Activated CD4-positive, CD25-positive, alpha-beta regulatory T cell treated with anti-CD3 and anti-CD28 coated beads, Interleukin-2, amount 50 U/mL, for 72 hours (primary cell): ENCODE results near the gene DGUOK.
"Not testable (repeated sequence)": the region's sequence is repeated elsewhere in the genome, so short reads cannot be mapped to it uniquely, and the experiment has no call there.

Source experiments
- DNase-seq: peaks from one replicate; pipeline ENCODE4 v3.0.0; 2021

Gene DGUOK

GRCh38 chr2:73902284-73902683, 24.4 kb upstream of the DGUOK start:
- no peak for DNase-seq

GRCh38 chr2:73903313-73903712, 23.4 kb upstream of the DGUOK start:
- DNase-seq = no peak

GRCh38 chr2:73903949-73904613, 22.6 kb upstream of the DGUOK start:
- DNase-seq = not testable (repeated sequence)

DNA sequence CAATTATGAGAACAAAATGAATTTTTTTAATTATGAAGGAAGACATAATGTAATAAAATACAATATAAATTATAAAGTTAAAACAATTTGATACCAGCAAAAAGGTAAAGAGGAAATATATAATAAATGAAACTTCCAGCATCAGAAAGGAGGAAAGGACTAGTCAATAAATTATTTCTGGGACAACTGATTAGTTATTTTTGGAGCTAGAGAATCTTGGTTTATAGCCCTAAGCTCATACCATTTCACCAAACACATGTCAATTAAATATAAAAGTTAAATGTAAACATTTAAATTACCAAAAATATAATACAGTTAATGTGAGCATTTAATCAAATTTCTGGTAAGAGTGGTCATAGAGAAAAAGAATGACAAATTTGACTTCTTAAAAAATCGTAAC, 21.7 kb upstream of the DGUOK start:
- DNase-seq = no peak

GRCh38 chr2:73906847-73907505, 19.7 kb upstream of the DGUOK start:
- DNase-seq = no peak

DNA sequence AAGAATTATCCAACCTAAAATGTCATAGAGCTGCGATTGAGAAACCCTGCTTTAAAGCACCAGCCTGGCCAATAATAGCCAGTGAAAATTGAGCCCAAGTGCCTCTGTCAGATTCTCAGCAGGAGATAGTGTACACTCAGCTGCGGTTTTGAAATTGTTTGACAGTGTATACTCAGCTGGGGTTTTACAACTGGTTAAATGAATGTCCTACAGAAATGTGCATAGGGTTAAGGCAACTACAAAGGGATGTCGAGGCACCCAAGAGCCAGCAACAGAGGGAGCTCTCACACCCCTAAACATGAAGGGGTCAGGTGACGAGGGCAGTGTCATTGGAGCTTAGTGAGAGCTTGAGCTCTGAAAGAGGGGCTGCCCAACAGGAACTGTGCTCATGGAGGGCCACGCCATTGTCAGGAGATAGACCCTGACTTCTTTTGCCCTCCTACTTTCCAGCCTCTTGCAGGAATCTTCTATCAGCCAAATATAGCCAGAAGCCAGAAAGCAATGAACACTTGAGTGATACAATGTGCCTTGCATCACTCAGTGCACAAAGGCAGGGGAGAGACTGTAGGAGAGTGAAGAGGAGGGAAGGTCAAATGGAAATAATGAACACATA, 18.7 kb upstream of the DGUOK start:
- DNase-seq = no peak

- no peak for DNase-seq
Measured at GRCh38 chr2:73908689-73909652, 17.7 kb upstream of the DGUOK start.

GRCh38 chr2:73910873-73911547, 15.7 kb upstream of the DGUOK start:
- DNase-seq = no peak

GRCh38 chr2:73911548-73912208, 15.0 kb upstream of the DGUOK start:
- no peak for DNase-seq

- no peak for DNase-seq
Measured at GRCh38 chr2:73913414-73914054, 13.1 kb upstream of the DGUOK start.

GRCh38 chr2:73914667-73915066, 12.0 kb upstream of the DGUOK start:
- no peak for DNase-seq

DNA sequence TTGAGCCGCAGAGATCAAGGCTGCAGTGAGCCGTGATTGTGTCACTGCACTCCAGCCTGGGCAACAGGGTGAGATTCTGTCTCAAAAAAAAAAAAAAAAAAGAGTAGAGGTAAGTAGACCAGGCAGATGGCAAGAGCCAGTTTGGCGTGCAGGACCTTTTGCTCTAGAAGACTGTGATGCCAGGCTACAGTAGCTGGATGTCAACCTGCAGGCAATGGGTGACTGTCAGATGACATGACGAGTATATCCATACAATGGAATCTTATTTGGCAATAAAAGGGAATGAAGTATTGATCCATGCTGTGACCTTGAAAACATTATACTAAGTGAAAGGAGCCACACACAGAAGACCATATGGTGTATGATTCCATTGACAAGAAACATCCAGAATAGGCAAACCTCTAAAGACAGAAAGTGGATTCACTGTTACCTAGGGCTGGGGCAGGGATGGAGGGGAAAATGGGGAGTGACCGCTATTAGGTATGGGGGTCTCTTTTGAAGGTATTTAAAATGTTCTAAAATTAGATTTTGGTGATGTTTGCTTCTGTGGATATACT, 11.2 kb upstream of the DGUOK start:
- DNase-seq = no peak

DNA sequence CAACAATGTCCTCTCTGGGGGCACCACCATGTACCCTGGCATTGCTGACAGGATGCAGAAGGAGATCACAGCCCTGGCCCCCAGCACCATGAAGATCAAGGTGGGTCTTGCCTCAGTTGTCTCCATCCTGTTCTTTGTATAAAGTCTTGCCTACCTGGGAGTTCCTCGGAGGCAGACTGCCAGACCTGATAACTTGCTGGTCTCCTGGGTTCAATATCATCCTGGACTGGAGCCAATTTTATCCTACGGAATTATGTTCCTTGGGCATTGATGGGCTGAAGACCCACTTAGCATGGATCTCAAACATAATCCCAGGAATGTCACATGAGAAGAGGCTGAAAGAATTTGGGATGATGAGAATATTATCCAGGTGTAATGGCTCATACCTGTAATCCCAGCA, 10.0 kb upstream of the DGUOK start:
- DNase-seq = no peak

GRCh38 chr2:73917296-73917695, 9.4 kb upstream of the DGUOK start:
- no peak for DNase-seq

GRCh38 chr2:73917696-73918207, 8.9 kb upstream of the DGUOK start:
- no peak for DNase-seq

DNA sequence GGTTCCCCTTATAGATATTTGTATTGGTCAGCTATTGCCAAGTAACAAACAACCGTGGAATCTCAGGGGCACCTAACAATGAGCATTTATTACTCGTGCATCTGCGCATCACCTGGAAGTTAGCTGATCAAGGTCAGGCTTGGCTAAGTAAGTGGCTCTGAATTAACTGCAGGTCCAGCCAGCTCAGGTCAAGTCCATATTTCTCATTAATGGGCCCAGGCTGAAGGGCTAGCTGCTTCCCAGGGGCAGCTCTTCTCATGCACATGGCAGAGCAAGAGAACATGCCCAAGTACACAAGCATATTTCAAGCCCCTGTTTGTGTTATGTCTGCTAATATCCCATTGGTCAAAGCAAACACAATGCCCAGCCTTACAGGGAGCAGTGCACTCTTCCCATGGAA, 7.8 kb upstream of the DGUOK start:
- no peak for DNase-seq

GRCh38 chr2:73919596-73920228, 7.0 kb upstream of the DGUOK start:
- no peak for DNase-seq

GRCh38 chr2:73920577-73921545, 5.8 kb upstream of the DGUOK start:
- no peak for DNase-seq

- DNase-seq = no peak
Measured at GRCh38 chr2:73921581-73921980, 5.1 kb upstream of the DGUOK start.
